Activated CD8-positive, alpha-beta memory T cell treated with anti-CD3 and anti-CD28 coated beads for 48 hours (primary cell): ENCODE data around the gene HIC2.
"Not testable (repeated sequence)": the region's sequence is repeated elsewhere in the genome, so short reads cannot be mapped to it uniquely, and the experiment has no call there.

ENCODE experiments used
- DNase-seq, 3 experiments: peaks; one replicate each; pipeline ENCODE4 v3.0.0-alpha.2; 2020; ENCODE audit warnings: low read depth in 2 of 3, low spot score in 2 of 3

The HIC2 gene

GRCh38 chr22:21449531-21450319 is 32.6 kb downstream of the HIC2 start:
- no peak for DNase-seq

- no peak for DNase-seq
Measured at GRCh38 chr22:21450320-21450831, 33.2 kb downstream of the HIC2 start.

- no peak for DNase-seq
Measured at GRCh38 chr22:21450858-21451353, 33.7 kb downstream of the HIC2 start.

DNA sequence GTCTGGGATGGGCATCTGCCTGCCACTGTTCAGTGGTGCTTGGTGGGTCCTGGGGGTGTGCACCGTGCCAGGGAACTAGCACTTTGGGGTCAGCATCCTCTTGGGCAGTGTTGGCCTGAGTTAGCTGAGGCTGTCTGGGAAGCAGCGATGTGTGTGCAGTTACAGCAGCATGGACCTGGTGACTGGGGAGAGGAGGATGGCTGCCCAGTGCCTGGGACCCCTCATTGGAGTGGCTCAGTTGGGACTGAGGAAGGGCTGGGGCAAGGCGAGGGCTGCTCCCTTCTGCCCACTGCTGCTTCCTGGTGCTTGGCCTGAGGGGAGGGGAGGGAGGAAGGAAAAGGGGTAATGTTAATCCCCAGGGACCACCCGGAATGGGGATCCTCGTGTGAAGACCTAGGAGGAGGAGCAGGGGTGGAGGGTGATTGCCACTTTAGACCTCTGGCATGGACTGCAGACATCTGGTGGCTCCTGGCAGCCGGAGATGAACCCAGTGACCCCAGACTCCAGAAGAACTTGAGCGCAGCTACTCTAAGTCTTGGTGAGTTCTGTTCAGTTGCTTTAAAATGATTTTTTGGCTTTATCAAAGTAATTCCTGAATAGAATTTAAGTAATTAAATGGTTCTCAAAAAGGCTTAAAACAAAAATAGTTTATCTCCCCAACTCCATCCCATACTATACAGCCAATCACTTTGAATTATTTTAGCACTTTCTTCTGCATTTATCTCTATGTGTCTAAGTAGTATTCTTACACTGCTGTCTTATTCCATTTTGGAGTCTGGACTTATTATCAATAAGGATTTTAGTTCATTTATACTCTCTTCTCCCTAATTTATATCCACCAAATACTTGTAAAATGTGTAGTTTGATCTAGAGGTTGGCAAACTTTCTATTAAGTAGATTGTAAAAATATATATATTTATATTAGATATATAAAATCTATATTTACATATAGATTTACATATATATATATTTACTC is 34.7 kb downstream of the HIC2 start:
- DNase-seq: no peak

DNA sequence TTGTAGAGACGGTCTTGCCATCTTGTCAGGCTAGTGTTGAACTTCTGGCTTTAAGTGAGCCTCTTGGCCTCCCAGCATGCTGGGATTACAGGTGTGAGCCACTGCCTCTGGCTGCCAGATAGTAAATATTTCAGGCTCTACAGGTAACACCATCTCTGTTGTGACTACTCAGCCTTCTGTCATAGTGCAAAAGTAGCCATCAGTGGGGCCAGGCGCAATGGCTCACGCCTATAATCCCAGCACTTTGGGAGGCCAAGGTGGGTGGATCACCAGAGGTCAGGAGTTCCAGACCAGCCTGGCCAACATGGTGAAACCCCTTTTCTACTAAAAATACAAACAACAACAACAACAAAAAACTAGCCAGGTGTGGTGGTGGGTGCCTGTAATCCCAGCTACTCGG is 35.5 kb downstream of the HIC2 start:
- not testable (repeated sequence) for DNase-seq

DNA sequence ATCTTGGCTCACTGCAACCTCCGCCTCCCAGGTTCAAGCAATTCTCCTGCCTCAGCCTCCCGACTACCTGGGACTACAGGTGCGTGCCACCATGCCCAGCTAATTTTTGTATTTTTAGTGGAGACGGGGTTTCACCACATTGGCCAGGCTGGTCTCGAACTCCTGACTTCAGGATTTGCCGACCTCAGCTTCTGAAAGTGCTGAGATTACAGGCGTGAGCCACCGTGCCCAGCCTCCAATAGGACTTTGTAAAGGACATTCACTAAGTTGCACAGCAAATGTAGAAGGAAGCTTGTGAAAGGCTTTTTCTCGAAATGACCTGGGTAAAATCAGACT is 37.8 kb downstream of the HIC2 start:
- not testable (repeated sequence) for DNase-seq

- DNase-seq: no peak
Measured at GRCh38 chr22:21455334-21456089, 38.3 kb downstream of the HIC2 start.

DNA sequence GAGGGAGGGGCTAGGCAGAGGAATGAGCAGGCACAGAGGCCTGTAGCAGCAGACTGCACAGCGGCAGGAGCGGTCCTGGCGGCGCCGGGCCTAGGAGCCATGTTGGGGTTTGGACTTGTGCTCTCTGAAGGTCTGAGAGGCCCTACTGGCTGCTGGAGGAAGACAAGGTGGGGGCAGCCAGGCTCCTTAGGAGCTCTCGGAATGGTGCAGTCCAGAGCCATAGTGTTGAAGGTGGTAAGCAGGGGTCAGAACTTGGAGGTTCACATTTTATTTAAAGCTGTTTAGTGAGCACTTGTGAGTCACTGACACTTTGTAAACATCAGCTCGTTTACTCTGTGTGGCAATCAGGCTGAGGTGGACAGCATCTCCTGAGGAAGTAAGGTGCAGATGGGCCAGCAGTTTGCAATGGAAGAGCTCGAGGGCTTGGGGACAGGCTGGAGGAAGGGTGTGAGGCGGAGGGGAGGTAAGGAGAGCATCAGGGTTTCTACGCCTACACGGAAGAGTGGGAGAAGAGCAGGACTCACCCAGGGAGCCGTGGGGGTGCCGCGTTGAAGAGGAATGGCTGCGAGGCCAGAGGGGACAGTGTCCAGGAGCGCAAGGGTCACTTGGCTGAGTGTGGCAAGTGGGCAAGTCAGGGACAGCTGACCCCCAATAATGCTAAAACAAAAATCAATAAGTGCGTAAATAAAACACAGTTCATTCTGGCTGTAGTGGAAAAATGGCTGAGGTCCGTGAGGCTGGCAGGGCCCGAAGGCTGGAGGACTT is 40.0 kb downstream of the HIC2 start:
- no peak for DNase-seq

DNA sequence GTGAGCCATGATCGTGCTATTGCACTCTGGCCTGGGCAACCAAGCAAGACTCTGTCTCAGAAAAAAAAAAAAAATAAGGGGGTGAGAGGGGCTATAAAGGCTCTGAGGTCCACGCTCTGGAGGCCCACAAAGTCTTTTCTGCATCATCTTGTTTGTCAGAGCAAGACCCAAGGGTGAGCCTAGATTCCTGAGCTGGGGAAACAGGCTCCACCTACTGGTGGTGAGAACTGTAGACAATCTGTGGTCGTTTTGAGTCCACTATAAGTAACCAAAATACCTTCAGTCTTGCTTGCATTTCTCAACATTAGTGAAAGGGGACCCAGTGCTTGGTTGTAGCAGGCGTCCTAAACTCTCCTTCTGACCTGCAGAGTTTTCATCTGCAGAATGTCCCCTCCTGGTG is 45.5 kb downstream of the HIC2 start:
- DNase-seq: not testable (repeated sequence)

DNA sequence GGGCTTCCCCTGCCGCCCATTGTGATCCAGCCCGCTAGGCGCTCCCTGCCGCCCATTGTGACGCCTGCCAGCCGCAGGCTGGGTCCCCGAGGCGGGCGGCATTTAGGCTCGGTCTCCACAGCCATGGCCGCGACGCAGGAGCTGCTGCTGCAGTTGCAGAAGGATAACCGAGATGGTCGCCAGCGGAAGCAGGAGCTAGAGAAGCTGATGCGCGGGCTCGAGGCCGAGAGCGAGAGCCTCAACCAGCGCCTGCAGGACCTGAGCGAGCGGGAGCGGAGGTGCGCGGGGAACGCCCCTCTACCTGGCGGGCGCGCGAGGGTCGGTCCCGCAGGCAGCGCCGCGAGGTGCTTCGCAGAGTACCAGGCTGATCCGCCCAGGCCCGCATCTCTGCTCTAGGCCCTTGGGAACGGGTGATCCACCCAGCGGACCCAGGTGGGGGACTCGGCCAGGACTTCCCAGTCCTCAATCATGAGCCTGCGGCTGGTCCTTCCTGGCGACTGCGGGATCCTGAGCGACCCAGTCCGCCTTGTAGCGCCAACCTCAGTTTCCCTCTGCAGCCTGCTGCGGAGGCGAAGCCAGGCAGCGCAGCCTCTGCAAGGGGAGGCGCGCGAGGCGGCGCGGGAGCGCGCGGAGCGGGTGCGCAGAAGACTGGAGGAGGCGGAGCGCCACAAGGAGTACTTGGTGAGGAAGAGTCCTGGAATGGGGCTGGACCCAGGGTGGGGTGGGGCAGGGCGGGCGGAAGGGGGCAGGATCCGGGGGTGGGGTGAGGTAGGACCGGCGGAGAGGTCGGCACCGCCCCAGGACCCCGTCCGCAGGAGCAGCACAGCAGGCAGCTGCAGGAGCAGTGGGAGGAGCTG is 50.4 kb downstream of the HIC2 start, which contains the start of gene TMEM191C:
TMEM191C (plus strand) TSS at position 51 of the 857 bp plus-strand sequence; CDS start at position 124, 73 bp downstream.
- DNase-seq: not testable (repeated sequence)

DNA sequence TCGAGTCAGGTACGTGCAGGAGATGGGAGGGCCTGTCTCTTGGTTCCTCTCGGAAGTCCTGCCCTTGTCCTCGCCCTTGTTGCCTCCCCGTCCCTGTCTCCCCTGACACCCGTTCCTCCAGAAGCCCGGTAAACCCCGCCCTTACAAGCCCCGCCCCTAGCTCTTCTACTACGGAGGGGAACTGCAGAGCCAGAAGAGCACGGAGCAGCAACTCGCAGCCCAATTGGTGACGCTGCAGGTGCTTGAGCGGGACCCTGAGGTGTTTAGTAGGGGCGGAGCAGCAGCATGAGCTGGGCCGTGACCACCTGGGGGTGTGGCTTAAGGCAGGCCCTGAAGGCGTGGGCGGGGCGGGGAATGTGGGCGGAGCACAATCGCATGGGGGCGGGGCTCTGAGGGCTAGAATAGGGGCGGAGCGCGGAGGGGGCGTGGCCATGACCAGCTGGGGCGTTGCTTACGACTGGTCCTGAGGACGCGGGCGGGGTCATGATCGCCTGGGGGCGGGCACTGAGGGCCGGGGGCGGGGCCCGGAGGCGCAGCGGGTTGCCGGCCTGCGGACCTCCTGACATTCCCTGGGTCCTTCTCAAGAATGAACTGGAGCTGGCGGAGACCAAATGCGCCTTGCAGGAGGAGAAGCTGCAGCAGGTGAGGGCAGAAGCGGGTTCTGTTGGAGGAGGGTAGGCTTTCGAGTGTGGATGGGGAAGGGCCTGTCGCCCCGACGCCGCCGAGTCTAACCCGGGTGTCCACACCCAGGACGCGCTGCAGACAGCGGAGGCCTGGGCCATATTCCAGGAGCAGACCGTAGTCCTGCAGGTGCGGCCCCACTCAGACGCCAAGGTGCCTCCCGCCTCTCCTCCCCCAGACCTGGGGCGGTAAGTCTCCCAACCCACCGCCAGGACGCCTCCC is 51.3 kb downstream of the HIC2 start:
- peak; percentile 61 to 77 (median 64) for DNase-seq

- DNase-seq: not testable (repeated sequence)
Measured at GRCh38 chr22:21469097-21469994, 52.2 kb downstream of the HIC2 start.

DNA sequence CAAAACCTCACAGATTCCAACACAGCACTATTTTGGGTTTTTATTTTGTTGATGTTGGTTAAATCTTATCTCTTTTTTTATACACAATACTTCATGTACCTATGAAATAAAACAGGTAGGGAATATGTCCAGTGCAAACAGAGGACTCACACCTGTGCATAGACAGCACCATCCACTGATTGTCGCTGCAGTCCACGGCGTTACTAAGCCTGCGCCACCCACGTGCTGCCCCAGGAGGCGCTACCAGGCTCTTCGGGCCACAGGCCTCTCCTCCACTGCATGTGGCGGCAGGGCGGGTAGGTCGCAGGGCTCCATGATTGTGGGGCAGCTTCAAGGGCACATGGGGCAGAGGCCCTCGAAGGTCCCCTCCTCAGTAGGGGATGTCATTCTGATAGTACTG is 55.8 kb downstream of the HIC2 start:
- not testable (repeated sequence) for DNase-seq

DNA sequence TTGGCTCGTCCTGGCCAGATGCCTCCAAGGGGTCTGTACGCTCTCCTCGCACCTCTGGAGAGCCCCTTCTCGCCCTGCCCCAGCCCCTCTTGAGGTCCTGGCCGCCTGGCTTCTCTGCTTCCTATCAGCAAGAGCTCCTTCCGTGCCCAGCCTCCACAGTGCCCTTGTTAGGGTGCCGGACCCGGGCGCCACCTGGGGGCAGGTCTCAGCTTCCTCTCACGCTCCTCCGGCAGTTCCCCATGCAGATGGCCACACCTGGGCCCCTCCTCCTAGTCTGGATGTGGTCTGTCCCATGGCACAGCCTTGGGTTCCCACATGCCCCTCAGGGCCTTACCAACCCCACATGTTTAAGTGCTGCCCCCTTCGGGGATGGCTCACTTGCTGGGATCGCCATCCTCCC is 56.5 kb downstream of the HIC2 start:
- DNase-seq: not testable (repeated sequence)

DNA sequence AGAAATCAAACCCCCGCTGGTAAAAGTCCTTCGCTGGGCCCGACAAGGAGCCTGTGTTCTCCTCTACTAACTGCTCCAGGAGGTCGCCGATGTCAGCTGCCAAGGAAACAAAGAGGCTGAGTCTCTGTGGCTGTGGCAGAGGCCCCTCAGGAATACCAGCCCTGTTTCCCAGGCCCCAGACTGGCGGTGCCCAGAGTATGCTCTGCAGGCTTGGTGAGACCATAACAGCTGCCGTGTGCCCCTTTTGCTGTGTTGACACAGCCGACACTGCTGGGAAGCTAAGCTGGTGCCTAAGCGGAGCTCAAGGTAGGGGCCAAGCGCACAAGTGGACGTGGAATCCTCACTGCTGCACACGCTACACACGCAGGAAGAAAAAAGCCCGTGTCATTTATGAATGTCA is 66.9 kb downstream of the HIC2 start:
- not testable (repeated sequence) for DNase-seq

GRCh38 chr22:21487723-21488122 is 70.6 kb downstream of the HIC2 start:
- not testable (repeated sequence) for DNase-seq

DNA sequence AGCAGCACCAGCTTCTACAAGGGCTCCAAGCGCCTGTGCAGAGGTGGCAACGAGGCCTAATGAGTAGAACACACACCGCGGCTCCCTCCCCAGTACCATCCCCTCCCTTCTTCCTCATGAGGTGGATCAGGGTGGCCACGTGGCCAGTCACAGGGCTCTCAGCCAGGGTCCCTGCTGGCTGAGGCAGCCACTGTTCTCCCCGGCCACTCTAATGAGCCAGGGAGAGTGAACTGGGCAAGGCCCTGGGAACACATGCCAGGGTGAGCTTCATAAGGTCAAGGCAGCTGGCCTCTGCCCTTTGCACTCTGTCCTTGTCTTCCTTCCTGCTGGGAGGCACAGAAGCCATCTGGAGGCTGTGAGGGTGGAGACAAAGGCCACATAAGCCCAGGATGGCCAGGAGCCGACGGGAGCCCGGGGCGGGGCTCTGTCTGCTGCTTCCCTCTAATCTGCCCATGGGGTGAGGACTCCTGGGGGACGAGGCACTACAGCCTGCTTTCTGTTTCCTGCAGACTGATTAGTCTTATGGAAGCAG is 72.0 kb downstream of the HIC2 start:
- not testable (repeated sequence) for DNase-seq
